ENCODE measurements around the gene SOX10.

Gene SOX10

GRCh38 chr22:37983860-37984791 is at the start of gene SOX10:
SOX10 (minus strand) TSS chr22:37984555; CDS start chr22:37983784, 771 bp downstream.
- no peak for DNase-seq

DNA sequence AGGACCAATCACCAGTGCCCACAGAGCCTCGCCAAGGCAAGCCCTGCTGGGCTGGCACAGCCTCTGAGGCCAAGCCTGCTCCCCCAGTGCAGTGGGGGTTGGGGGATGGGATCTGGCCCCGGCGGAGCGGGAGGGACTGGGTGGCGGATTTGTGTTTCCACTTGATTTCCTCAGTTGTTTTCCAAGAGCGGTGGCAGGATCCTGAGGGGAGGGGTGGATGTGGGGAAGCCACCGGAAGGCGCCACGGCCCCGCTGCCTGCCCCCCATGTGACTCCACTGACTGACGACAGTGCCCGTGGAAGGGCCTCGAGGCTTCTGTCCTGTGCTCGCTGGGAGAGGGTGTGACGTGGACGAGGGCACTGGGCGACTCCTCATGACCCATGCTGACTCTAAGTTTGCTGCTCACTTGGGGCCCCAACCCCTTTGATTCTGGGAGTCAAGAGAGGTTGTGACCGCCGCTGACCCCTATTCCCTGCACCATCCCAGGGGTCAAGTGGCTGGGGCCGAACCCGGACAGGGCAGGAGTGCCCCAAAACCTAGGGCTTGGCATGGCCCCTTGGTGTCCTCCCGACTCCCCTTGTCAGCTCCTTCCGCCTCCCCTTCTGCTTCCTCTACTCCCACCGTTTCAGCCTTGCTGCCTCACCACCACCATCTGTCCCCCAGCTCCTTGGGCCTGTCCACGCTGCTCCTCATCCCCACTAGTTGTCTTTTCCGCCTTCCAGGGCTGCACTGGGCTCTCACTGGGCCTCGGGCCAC is 49.3 kb upstream of the SOX10 start:
- no peak for DNase-seq

DNA sequence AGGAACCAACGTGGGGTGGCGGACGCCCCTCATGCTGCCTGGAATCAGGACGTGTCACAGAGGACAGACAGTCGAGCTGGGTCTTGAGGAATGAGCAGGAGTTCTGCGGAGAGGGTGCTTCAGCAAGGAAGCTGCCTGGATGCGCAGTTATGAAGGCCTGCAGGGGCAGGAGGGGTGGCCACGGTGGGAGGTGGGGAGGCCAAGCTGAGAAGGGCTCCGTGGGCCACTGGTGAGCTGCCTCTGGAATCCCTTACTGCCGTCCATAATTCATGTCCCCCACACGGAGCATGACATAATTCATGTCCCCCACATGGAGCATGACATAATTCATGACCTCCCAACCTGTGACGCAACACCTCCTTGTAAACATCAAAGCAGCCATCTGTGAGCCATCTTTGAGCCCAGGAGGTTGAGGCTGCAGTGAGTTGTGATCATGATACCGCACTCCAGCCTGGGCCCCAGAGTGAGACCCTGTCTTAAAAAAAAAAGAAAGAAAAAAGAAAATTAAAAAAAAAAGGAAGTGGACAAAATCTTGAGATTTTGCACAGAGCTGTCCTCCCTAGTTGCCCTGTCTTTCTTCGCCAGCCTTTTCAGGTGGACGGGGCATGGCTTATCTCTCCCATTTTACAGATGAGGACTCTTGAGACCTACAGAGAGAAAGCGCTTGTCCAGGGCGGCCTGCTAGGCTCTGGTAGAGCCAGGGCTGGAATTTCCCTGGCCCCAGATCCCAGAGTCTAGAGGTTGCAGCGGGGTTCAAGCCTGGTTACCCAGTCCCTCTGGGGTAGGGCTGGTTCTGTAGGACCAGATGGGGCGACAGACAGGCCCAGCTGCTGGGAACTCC is 48.5 kb upstream of the SOX10 start:
- DNase-seq: peak in 1 of 2 experiments; percentile 22

GRCh38 chr22:38031491-38031890 is 47.1 kb upstream of the SOX10 start:
- DNase-seq: no peak

GRCh38 chr22:38030311-38031133 is 46.2 kb upstream of the SOX10 start:
- DNase-seq: no peak

DNA sequence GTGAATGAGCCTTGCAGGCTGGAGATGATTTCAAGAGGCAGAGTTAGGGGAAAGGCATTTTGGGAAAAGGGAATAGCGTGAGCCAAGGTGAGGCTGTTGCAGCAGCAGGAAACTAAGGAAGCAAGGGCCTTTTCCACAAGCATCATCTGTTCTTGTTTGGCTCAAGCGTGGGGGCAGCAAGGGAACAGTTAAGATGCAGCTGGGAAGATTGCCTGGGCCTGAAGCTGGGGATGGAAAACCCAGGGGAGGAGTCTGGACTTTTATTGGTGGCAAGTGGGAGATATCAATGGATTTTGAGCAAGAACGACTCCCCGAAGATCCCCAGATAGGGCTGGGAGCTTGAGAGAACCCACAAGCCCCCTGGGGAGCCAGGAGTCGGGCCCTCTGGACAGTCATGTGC is 45.5 kb upstream of the SOX10 start:
- DNase-seq: no peak

GRCh38 chr22:38029370-38029769 is 45.0 kb upstream of the SOX10 start:
- no peak for DNase-seq

DNA sequence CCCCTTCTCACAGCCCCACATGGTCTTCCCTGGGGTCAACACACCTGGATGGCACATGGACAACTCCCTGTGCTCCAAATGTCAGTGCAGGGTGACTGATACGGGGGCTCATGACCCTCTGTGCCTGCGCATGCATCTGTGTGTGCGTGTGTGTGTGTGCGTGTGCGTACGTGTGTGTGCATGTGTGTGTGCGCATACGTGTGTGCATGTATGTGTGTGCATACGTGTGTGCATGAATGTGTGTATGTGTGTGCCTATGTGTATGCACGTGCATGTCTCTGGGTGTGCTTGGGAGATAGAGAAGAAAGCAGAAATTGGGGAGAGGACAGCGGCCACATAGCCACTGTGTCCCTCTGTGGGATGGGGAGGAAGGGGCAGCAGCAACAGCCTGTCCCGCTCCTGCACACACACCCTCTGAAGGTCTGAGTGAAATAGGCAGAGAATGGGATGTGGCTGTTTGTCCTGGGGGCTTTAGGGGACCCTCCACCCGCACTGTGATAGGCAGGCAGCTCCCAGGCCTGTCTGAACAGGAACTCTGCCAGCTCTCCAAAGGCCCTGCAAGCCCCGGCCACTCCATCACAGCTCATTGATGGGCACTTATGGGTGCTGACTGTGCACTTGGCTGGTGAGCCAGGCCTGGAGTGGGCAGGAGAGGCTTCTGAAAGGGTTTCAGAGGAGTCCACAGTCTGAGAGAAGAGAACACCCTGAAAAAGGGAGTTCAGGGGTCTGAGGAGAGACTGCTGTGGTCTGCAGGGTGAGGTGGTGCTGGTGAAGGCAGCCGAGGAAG is 44.2 kb upstream of the SOX10 start:
- DNase-seq: no peak

DNA sequence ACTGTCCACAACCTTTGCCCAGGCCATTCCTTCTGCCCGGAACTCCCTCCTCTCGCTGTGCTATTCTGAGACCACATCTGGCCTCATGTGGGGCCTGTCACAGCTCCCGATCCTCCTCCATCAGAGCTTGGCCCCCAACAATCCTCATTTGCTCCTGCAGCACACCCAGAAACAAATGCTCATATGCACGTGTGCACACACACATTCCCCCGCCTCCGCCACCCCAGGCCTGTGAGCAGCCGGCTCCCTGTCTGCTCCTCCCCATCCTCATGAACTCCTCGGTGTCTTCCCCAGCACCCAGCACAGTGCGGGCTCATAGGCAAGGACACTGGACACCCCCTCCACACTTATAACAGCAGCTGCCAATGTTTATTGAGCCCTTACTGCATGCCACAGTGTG is 43.1 kb upstream of the SOX10 start:
- no peak for DNase-seq

DNA sequence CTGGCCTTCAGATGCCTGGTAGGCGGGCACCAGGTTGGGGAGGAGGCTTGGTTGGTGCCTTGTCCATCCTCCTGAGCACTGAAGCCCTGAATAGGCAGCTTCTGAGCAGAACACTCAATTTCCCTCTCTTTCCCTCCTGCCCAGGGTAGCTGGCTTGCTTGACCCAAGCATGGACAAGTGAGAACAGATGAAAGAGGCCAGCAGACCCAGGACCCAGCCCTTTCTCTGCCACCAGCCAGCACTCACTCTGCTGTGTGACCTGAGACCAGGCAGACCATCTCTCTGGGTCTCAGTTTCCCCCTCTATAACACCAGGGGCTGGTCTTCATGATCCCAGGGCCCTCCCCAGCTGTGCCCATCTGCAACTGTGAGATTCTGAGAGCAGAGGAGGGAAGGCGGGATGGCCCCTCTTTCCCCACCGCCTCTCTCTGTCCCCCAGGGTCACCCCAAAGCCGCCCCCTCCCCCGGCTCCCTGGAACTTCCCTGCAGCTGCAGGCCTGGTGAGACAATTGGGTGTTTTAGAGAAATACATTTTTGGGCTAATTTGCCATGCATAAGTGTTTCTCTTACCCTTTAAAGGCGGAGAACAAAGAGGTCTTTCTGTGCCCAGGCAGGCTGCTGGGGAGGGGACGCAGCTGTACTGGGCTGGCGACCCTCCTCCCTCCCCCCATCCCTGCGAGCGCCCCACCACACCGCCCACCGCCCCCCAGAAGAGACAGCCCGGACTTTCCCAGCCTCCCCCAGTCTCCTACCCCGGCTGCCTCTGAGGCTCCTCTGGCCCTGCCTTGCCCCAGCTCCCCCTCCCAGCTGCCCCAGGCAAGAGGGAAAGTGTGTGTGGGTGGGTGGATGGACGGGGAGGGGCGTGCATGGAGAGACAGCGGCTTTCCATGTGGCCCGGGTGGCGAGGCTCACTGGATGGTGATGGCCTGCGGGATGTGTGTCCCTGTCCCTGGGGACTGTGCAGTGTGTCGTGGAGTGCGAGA is 42.1 kb upstream of the SOX10 start:
- DNase-seq: no peak

DNA sequence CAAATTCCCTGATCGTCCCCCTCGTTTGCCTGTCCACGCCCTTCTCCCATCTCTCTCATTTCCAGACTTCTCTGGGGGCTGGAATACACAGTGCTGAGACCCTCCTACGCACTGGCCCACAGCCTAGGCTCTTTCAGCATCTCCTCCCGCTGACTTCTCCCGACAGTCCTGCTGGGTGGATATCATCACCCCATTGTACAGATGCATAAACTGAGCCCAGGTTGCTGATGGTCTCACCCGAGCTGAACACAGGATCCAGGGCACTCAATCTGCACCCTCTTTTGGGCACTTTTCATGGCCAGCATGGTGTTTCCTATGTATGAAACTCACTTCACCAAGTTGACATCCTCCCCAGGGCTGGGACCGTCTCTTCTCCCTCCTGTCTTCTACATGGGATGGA is 41.2 kb upstream of the SOX10 start:
- DNase-seq: no peak

- DNase-seq: no peak
Observed at GRCh38 chr22:38023045-38023444, 38.7 kb upstream of the SOX10 start.

DNA sequence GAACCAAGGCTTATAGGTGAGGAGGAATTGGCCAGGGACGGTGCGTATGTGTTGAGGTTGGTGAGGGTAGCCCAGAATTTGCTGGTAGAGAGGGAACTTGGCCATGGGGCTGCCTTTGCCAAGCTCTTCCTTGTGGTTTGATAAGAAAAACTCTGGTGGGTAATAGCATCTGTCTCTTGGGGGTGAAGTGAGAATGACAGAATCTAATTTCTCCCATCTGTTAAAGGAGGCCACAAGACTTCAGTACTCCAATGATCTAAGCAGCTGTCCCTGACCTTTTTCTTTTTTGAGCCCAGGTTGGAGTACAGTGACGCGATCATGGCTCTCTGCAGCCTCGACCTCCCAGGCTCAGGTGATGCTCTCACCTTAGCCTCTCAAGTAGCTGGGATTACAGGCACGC is 36.9 kb upstream of the SOX10 start:
- no peak for DNase-seq

DNA sequence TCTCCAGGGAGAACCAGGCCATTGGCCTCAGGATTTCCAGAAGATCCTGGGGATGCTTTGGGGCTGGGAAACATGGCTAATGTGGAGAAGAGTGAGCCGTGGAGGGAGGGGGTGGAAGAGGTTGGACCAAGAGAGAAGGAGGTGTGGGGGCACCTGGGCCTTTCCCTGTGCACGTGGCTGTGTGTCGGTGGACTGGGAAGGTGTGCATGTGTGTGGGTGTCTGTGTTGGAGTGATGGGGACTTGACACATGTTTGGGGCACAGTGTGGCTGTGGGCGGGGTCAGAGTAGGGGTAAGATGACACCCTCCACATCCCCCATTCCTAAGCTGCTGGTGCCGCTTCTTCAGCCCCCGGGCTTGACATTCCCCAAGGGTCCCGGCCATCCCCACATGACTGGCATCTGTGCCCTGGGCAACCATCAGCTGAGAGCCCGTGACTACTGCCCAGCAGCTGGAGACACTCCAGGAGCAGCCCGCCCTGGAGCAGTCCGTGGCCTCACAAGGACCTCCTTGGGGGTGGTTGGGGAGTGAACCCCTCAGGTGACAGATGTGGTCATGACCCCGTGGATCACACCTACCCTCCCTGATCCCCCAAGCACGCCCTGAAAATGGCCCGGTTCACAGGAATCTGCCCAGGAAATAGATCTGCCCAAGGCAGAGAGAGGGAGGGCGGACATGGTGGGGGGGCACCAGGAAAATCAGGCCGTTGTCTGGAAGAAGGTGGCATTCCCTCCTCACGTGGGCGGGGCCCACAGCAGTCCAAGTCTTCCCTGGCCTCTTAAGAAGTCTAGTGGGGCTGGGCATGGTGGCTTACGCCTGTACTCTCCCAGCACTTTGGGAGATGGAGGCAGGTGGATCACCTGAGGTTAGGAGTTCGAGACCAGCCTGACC is 34.8 kb upstream of the SOX10 start:
- DNase-seq: no peak

- DNase-seq: no peak
Observed at GRCh38 chr22:38017939-38018885, 33.9 kb upstream of the SOX10 start.

GRCh38 chr22:38017272-38017920 is 33.0 kb upstream of the SOX10 start:
- DNase-seq: peak in 1 of 2 experiments; percentile 4

Data from AML-193 (cell line).